ENCODE data around the gene NAALADL2. TPM values are rescaled to one million over a fixed set of nuclear protein-coding genes. Genes with fewer than 3 reads are reported as not detected.

NAALADL2 gene
- total and polyA plus RNA-seq, 2 of the 4 experiments (the other 2 are of a cell fraction): 3.8 to 19.2 TPM

DNA sequence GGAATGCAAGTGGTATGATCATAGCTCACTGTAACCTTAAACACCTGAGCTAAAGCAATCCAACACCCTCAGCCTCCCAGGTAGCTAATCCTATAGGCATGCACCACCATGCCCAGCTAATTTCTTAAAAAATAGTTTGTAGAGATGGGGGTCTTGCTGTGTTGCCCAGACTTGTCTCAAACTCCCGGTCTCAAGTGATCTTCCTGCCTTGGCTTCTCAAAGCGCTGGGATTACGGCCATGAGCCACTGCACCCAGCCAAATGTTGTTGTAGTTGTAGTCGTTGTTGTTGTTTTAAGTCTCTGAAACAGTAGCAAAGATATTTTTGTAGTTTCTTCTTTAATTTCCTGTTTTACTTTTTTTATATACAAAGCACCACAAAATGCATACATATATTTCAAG lies 616.6 kb downstream of the NAALADL2 start:
- in situ Hi-C loops (cut with MboI; ENCODE audit: low sequenced_read_pairs) (no loop called here), intact Hi-C loops (cut with micrococcal nuclease) (no loop called here), dilution Hi-C loops (cut with HindIII; ENCODE audit: low sequenced_read_pairs, unreplicated experiment) (no loop called here)
- DNase-seq (no peak), ATAC-seq (ENCODE audit: low read depth) (no peak)
- Histone ChIP-seq H2BK5ac (ENCODE audit: low read depth, low read length, poor library complexity, severe bottlenecking) (no peak overlapping the region), H2BK20ac (ENCODE audit: low read depth, low read length) (no peak overlapping the region), H3K9ac (ENCODE audit: low read depth, low read length) (no peak overlapping the region), H3K14ac (replicated peaks; ENCODE audit: low read depth, low read length) (no peak overlapping the region), H3K9me3 (ENCODE audit: control insufficient read depth, insufficient read depth, low read length) (no peaks in the 10 kb centered on the region), H3K4ac (ENCODE audit: low read depth, low read length) (no peak overlapping the region), H2BK120ac (ENCODE audit: low read depth, low read length) (no peak overlapping the region), H3K79me1 (ENCODE audit: low read depth in 1 of 2, low read length in 2 of 2) (no peaks in the 10 kb centered on the region), H2AK9ac (replicated peaks; ENCODE audit: low read depth, low read length, poor library complexity) (no peak overlapping the region), H3K4me1 (ENCODE audit: control insufficient read depth, insufficient read depth, low read length) (no peaks in the 10 kb centered on the region), H3K4me3 (ENCODE audit: insufficient read depth, low read depth, low read length) (no peak overlapping the region), H2BK15ac (ENCODE audit: low read depth, low read length) (no peak overlapping the region), H4K20me1 (ENCODE audit: insufficient read depth, low read length) (no peaks in the 10 kb centered on the region), H3K27me3 (ENCODE audit: control insufficient read depth, insufficient read depth, low read length) (no peaks in the 10 kb centered on the region), H2AK5ac (ENCODE audit: low read depth, low read length) (no peak overlapping the region), H4K5ac (ENCODE audit: low read depth, low read length) (no peak overlapping the region), H3K9me1 (ENCODE audit: insufficient read depth, low read length) (no peaks in the 10 kb centered on the region), H3K27ac (ENCODE audit: insufficient read depth, low read length) (no peak overlapping the region), H4K91ac (ENCODE audit: insufficient read depth, low read depth, low read length) (no peak overlapping the region), H3K23ac (ENCODE audit: low read depth, low read length) (no peak overlapping the region), H4K8ac (ENCODE audit: low read depth in 2 of 2, low read length in 2 of 2) (no peak overlapping the region), H3K4me2 (ENCODE audit: low read depth, low read length) (no peak overlapping the region), H3K56ac (ENCODE audit: extremely low read depth, insufficient read depth, low read length) (no peak overlapping the region), H3K18ac (ENCODE audit: low read depth, low read length) (no peak overlapping the region), H2AFZ (replicated peaks; ENCODE audit: low read length, poor library complexity) (no peak overlapping the region), H3K36me3 (ENCODE audit: control insufficient read depth, insufficient read depth, low read length) (no peaks in the 10 kb centered on the region)
- POLR2A ChIA-PET (ENCODE audit: unreplicated experiment): no interaction called here
- no CpG with 5 or more reads among the region's 4 CpGs for WGBS, 2 experiments (ENCODE audit: extremely low coverage in 2 of 2, insufficient read length in 1 of 2)
- no TSS peak for BruUV-seq (replicated peaks)
- CTCF ChIA-PET: no interaction called here
- TF ChIP-seq SMC3 (IDR thresholded peaks at IDR 0.05; ENCODE audit: low read depth, low read length): no peak
- no peak for TF ChIP-seq RAD21 (IDR thresholded peaks at IDR 0.05; ENCODE audit: low read length)
- TF ChIP-seq MXI1 (IDR thresholded peaks at IDR 0.05; ENCODE audit: borderline replicate concordance, low read depth, low read length): no peak
- no peak for TF ChIP-seq MAZ (IDR thresholded peaks at IDR 0.05; ENCODE audit: borderline replicate concordance, low read depth, low read length)
- TF ChIP-seq, protein P1, sequence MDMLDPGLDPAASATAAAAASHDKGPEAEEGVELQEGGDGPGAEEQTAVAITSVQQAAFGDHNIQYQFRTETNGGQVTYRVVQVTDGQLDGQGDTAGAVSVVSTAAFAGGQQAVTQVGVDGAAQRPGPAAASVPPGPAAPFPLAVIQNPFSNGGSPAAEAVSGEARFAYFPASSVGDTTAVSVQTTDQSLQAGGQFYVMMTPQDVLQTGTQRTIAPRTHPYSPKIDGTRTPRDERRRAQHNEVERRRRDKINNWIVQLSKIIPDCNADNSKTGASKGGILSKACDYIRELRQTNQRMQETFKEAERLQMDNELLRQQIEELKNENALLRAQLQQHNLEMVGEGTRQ (IDR thresholded peaks at IDR 0.05; ENCODE audit: low read depth, low read length): no peak
- no peak for TF ChIP-seq POLR2A (IDR thresholded peaks at IDR 0.05; ENCODE audit: low read depth, low read length)
- TF ChIP-seq RCOR1 (IDR thresholded peaks at IDR 0.05; ENCODE audit: insufficient replicate concordance, low read length): no peak
- TF ChIP-seq, protein P2, sequence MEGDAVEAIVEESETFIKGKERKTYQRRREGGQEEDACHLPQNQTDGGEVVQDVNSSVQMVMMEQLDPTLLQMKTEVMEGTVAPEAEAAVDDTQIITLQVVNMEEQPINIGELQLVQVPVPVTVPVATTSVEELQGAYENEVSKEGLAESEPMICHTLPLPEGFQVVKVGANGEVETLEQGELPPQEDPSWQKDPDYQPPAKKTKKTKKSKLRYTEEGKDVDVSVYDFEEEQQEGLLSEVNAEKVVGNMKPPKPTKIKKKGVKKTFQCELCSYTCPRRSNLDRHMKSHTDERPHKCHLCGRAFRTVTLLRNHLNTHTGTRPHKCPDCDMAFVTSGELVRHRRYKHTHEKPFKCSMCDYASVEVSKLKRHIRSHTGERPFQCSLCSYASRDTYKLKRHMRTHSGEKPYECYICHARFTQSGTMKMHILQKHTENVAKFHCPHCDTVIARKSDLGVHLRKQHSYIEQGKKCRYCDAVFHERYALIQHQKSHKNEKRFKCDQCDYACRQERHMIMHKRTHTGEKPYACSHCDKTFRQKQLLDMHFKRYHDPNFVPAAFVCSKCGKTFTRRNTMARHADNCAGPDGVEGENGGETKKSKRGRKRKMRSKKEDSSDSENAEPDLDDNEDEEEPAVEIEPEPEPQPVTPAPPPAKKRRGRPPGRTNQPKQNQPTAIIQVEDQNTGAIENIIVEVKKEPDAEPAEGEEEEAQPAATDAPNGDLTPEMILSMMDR (conservative IDR thresholded peaks at IDR 0.05; ENCODE audit: low read depth, low read length): no peak
- TF ChIP-seq RFX5 (IDR thresholded peaks at IDR 0.05; ENCODE audit: low read depth, low read length): no peak
- no peak for TF ChIP-seq BHLHE40 (IDR thresholded peaks at IDR 0.05; ENCODE audit: low read depth, low read length)

Measured in IMR-90 (cell line).